Rectal smooth muscle tissue (tissue), 1 donor: ENCODE results near the gene FIBCD1.
A peak's percentile ranks its signal among the peaks of the same experiment; 100 is the strongest.

Experiments used
- H3K27ac ChIP-seq: one replicate; pipeline ENCODE4 v1.7.0; 2013; ENCODE audit warnings: low read depth, low read length, inconsistent platforms
- H3K27me3 ChIP-seq: one replicate; pipeline ENCODE4 v1.7.0; 2013; ENCODE audit warnings: low read length; ENCODE audit not compliant: control insufficient read depth, insufficient read depth
- H3K36me3 ChIP-seq: one replicate; pipeline ENCODE4 v1.7.0; 2013; ENCODE audit warnings: low read length; ENCODE audit not compliant: control insufficient read depth, insufficient read depth
- H3K4me1 ChIP-seq: one replicate; pipeline ENCODE4 v1.7.0; 2013; ENCODE audit warnings: low read length; ENCODE audit not compliant: control insufficient read depth, insufficient read depth
- H3K4me3 ChIP-seq: one replicate; pipeline ENCODE4 v1.7.0; 2013; ENCODE audit warnings: low read length
- H3K9ac ChIP-seq: one replicate; pipeline ENCODE4 v1.7.0; 2013; ENCODE audit warnings: low read length

Gene FIBCD1, protein sequence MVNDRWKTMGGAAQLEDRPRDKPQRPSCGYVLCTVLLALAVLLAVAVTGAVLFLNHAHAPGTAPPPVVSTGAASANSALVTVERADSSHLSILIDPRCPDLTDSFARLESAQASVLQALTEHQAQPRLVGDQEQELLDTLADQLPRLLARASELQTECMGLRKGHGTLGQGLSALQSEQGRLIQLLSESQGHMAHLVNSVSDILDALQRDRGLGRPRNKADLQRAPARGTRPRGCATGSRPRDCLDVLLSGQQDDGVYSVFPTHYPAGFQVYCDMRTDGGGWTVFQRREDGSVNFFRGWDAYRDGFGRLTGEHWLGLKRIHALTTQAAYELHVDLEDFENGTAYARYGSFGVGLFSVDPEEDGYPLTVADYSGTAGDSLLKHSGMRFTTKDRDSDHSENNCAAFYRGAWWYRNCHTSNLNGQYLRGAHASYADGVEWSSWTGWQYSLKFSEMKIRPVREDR

DNA sequence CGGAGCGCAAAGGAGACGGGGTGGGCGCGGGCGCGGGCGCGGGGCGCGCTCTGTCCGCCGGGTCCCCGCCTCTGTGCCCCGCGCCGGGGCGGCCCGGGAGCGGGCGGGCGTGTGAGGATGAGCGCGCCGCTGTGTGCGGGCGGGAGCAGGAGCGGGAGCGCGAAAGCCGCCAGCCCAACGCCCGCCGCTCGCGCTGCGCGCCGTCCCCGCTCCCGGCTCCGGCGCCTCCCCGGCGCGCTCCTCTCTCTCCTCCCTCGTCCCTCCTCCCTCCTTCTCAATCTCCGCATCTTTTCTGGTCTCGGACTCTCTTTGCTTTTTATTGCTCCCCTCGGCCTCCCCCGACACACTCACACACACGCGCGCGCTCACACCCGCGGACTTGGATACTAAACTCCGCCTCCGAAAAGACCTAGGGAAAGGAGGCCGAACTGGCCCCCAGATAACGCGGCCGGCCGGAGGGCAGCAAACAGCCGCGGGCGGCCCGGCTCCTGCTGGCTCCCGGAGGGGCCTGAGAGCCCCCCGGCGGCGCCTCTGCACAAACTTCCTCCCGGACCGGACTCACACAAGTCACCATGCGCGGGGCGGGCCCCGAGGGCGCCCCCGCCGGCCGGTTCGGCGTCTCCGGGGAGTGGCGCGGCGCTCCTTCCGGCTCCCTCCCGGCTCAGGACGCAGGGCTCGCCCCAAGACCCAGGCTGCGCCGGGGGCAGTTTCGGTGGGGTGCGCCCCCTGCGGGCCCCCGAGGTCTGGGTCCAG is at the start of gene FIBCD1:
Gene FIBCD1 (minus strand): TSS at position 596 of the 753 bp plus-strand sequence. CDS start 640 bp downstream, outside the sequence.
- peak within 1 kb of the TSS; percentile 25 for H3K4me3 ChIP-seq
- H3K36me3 ChIP-seq = no peaks in the 10 kb centered on the region
- H3K9ac ChIP-seq = no peak within 1 kb of the TSS
- H3K27me3 ChIP-seq = peaks cover 21% of the 10 kb centered on the region
- no peak within 1 kb of the TSS for H3K27ac ChIP-seq
- H3K4me1 ChIP-seq = no peaks in the 10 kb centered on the region

DNA sequence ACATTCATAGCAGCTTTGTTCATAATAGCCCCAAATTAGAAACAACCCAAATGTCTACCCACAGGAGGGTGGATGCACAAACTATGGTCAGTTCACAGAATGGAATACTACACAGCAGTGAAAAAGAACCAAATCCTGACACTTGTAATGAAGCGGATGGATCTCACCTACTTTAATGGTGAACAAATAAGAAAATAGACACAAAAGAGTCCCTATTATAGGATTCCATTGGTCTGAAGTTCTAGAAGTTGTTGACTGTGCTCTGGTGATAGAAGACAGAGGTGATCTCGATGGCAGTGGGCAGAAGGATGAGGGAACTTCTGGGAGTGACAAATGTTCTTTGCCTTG is 49.3 kb upstream of the FIBCD1 start:
- Histone ChIP-seq H3K27ac (no peak overlapping the region), H3K27me3 (peaks cover 6% of the 10 kb centered on the region)

DNA sequence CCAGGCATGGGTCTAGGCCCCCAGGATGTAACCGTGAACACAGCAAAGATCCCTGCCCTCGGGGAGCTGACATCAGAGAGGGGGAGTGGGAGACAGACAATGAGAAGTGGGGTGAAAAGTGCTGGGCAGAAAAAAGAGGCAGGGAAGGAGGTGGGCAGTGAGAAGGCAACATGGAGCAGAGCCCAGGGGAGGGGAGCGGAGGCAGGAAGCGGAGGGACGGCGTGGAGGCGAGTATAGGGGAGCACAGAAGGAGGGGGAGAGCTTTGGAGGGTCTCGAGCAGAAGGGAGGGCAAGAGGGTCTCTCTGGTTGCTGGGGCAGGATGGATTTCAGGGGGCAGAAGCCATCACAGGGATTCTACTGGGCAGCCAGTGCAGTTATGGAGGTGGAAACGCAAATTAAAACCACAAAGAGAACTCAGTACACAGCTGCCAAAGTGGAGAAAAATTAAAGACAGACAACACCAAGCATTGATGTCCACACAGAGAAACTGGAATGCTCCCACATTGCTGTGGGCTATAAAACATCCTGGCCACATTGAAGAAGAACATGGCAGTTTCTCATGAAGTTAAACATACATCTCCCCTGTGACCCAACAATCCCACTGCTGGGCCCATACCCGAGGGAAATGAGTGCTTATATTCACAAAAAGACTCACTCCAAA is 48.8 kb upstream of the FIBCD1 start:
- no peaks in the 10 kb centered on the region for H3K4me1 ChIP-seq
- no peak overlapping the region for H3K9ac ChIP-seq
- H3K4me3 ChIP-seq = no peak overlapping the region
- H3K36me3 ChIP-seq = no peaks in the 10 kb centered on the region
- no peak overlapping the region for H3K27ac ChIP-seq
- H3K27me3 ChIP-seq = peaks cover 6% of the 10 kb centered on the region

More for the DNA sequence above, 49.3 kb upstream of the FIBCD1 start:
- Histone ChIP-seq H3K4me1 (no peaks in the 10 kb centered on the region), H3K4me3 (no peak overlapping the region), H3K9ac (no peak overlapping the region), H3K36me3 (no peaks in the 10 kb centered on the region)

DNA sequence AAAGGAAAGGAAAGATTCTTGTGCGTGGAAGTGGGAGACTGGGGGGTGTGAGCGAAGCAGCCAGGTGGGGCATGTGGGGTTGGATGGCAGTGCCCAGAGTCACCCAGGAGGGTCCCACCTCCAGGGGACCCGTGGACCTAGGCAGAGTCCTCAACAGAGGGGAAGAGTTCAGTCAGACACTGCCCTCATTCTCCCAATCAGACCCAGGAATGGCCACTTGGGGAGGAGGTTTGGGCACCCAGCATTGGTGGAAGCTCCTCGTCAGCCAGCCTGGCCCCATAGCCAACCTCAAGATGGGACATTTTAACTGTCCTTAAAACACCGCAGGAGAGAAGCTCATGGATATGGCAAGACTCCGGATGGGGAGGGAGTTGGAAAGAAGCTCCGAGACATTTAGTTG is 48.0 kb upstream of the FIBCD1 start:
- Histone ChIP-seq H3K4me3 (no peak overlapping the region), H3K27ac (no peak overlapping the region), H3K27me3 (peaks cover 6% of the 10 kb centered on the region), H3K36me3 (no peaks in the 10 kb centered on the region), H3K4me1 (no peaks in the 10 kb centered on the region), H3K9ac (no peak overlapping the region)

DNA sequence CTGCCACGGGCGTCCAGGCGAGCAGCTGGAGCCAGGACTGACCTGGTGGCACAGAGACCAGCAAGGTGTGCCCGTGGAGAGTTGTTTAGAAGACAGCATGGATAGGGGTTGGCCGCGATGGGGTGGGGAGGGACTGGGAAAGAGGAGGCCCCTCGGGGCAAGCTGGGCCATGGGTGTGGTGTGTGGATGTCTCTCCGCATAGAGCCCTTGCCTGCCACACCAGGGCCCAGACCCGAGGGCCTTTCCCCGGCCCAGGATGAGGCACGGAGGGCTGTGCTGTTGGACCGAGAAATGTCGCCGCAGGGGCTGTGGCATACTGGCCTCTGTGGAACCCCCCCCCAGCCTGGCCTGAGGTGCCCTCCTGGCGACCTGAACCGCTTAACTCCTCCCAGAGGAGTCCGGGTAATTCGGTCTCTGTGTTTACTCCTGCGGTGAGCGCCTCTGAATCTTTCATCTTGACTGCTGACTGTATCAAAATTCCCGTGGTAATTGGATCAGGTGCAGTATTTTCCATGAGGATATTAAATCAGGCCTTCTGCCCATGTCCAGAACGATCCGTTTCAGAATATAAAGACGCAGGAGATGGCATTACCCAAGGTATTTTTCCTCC is 47.4 kb upstream of the FIBCD1 start:
- Histone ChIP-seq H3K27me3 (peaks cover 6% of the 10 kb centered on the region), H3K9ac (no peak overlapping the region), H3K36me3 (no peaks in the 10 kb centered on the region), H3K4me3 (no peak overlapping the region), H3K4me1 (no peaks in the 10 kb centered on the region), H3K27ac (no peak overlapping the region)

DNA sequence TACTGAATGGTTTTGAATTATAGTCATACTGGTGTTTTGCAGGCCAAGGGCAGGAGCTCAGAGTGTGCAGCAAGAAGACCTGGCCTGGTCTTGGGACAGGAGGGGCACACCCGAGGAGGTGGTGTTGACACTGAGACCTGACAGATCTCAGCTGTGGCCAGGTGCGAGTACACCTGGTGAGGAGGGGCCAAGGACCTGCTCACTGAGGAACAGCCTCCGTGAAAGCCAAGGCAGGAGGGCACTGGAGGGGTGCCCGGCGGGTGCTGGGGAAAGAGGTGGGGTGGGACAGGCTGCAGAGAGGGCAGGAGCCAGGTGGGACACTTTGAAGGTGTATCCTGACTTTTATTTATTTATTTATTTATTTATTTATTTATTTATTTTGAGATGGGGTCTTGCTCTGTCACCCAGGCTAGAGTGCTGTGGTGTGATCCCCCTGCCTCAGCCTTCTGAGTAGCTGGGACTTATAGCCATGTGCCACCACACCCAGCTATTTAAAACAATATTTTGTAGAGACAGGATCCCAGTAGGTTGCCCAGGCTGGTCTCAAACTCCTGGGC is 46.6 kb upstream of the FIBCD1 start:
- Histone ChIP-seq H3K27me3 (peaks cover 6% of the 10 kb centered on the region), H3K9ac (no peak overlapping the region), H3K27ac (no peak overlapping the region), H3K4me1 (no peaks in the 10 kb centered on the region), H3K4me3 (no peak overlapping the region), H3K36me3 (no peaks in the 10 kb centered on the region)

DNA sequence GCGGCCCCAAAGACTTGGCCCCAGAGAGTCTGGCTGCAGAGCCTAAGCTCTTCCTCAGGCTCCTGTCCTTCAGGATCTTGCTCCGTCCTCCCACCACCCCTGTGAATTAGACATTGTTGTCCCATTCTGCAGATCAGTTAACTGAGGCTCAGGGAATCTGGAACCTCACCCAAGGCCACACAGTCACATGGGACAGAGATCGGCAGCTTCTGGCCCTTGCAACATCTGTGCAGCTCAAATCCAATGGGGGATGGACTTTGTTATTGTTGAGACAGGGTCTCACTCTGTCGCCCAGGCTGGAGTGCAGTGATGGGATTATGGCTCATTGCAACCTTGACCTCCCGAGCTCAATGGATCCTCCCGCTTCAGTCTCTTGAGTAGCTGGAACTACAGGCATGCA is 46.0 kb upstream of the FIBCD1 start:
- Histone ChIP-seq H3K27me3 (peaks cover 6% of the 10 kb centered on the region), H3K9ac (no peak overlapping the region), H3K4me3 (no peak overlapping the region), H3K36me3 (no peaks in the 10 kb centered on the region), H3K27ac (no peak overlapping the region), H3K4me1 (no peaks in the 10 kb centered on the region)

DNA sequence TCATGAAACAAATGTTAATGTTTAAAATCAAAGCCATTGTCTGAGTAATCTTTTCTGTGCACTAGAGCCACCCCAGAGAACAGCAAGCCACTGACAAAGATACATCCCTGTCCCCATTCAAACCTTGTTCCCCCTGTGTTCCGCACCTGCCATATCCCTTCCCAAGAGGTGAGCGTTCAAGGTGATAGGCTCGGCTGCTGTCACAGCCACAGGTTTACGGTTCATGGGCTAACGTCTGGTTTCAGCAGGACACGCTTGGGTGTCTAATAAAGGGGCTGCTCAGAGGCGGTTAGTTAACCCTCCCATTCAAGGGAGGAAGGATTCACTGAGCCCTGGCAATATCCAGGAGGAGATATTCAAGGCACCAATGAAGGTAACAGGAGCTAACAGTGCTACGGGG is 45.5 kb upstream of the FIBCD1 start:
- peaks cover 1% of the 10 kb centered on the region for H3K27me3 ChIP-seq
- no peak overlapping the region for H3K4me3 ChIP-seq
- H3K27ac ChIP-seq = no peak overlapping the region
- no peaks in the 10 kb centered on the region for H3K4me1 ChIP-seq
- no peaks in the 10 kb centered on the region for H3K36me3 ChIP-seq
- H3K9ac ChIP-seq = no peak overlapping the region

DNA sequence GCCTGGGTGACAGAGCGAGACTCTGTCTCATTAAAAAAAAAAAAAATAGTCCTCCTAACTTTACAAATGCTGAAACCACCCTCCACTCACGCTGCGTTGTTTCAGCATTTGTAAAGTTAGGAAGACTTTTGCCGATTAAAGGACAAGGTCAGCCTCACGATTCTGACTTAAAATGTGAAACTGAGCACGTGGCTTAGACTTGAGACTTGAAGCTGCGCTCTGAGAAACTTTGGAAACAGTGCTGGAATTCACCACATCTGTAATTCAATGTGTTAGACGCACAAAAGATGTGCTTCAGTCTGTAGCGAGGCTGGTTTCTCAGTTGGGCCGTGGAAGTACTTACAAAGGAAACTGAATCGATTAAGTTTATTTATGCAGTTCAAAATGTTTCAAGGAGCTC is 44.9 kb upstream of the FIBCD1 start:
- Histone ChIP-seq H3K36me3 (no peaks in the 10 kb centered on the region), H3K27ac (no peak overlapping the region), H3K27me3 (no peaks in the 10 kb centered on the region), H3K4me1 (no peaks in the 10 kb centered on the region), H3K9ac (no peak overlapping the region), H3K4me3 (no peak overlapping the region)

DNA sequence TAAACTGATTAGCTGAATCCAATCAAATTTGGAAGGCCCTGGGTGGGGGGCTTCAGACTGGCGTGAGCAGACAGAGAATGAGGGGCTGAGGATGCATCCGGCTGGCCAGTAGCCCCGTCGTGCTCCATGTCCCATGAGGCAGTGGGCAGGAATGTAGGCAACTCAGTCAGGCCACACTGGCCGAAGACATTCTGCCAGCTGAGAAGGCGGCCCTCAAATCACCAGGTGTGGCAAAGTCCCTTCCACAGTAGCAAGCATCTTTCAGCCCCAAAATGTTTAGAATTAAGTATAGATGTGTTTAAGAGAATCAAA is 44.3 kb upstream of the FIBCD1 start:
- H3K4me1 ChIP-seq = no peaks in the 10 kb centered on the region
- H3K36me3 ChIP-seq = no peaks in the 10 kb centered on the region
- no peaks in the 10 kb centered on the region for H3K27me3 ChIP-seq
- no peak overlapping the region for H3K9ac ChIP-seq
- H3K4me3 ChIP-seq = no peak overlapping the region
- no peak overlapping the region for H3K27ac ChIP-seq

DNA sequence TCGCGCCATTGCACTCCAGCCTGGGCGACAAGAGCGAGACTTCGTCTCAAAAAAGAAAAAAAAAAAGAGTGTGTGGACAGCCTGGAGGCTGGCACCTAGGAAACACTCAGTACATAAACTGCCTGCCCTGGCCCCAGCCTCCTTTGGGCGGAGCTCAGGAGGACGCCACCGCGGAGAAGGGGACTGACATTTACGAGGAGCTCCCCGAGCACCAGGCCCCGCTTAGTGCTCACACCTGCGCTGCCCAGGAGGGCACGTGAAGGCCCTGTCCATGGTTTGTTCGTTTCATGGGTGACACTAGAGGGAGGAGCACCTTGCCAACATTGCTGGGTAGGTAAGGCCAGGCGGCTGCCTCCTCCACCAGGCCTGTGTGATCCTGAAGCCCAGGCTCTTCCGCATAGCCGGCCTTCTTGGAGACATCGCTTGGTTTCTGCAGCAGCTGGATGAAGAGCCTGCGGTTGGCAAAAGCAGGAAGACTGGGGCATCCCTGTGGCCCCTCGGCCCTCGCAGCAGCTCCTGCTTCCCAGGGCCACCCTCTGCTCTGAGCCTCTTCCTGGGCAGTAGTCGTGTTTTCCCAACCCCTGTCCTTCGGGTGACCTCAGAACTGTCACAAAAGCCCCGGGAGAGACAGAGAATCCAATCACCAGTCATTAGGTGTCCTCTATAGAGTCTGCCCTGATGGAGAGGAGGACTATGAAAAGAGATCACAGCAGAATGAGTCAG is 43.8 kb upstream of the FIBCD1 start:
- no peaks in the 10 kb centered on the region for H3K27me3 ChIP-seq
- H3K4me3 ChIP-seq = no peak overlapping the region
- H3K9ac ChIP-seq = no peak overlapping the region
- no peaks in the 10 kb centered on the region for H3K36me3 ChIP-seq
- H3K4me1 ChIP-seq = no peaks in the 10 kb centered on the region
- H3K27ac ChIP-seq = no peak overlapping the region
